Vagina (tissue), 2 donors: ENCODE results near the gene SMIM21.

Experiments used
- POLR2A ChIP-seq, 2 donors: fragments of 450-650 bp; IDR thresholded peaks; one replicate each; pipeline ENCODE4 v1.6.1; 2017; ENCODE audit warnings: antibody characterized with exemption in 2 of 2, mild to moderate bottlenecking in 2 of 2, moderate library complexity in 2 of 2
- TF ChIP-seq, protein P1 (sequence below), 3 experiments: fragments of 450-650 bp in 2 of 3; fragments of 200-600 bp in 1 of 3; sonication (generic) in 1 of 3; IDR thresholded peaks; one replicate each; pipeline ENCODE4 v1.5.1; 2017 to 2019; ENCODE audit warnings: antibody characterized with exemption in 3 of 3, mild to moderate bottlenecking in 2 of 3, moderate library complexity in 2 of 3

GRCh38 chr18:75365837-75366236 lies 61.7 kb downstream of the SMIM21 start:
- no peak for TF ChIP-seq POLR2A (IDR thresholded peaks at IDR 0.05)
- TF ChIP-seq, protein P1, sequence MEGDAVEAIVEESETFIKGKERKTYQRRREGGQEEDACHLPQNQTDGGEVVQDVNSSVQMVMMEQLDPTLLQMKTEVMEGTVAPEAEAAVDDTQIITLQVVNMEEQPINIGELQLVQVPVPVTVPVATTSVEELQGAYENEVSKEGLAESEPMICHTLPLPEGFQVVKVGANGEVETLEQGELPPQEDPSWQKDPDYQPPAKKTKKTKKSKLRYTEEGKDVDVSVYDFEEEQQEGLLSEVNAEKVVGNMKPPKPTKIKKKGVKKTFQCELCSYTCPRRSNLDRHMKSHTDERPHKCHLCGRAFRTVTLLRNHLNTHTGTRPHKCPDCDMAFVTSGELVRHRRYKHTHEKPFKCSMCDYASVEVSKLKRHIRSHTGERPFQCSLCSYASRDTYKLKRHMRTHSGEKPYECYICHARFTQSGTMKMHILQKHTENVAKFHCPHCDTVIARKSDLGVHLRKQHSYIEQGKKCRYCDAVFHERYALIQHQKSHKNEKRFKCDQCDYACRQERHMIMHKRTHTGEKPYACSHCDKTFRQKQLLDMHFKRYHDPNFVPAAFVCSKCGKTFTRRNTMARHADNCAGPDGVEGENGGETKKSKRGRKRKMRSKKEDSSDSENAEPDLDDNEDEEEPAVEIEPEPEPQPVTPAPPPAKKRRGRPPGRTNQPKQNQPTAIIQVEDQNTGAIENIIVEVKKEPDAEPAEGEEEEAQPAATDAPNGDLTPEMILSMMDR (IDR thresholded peaks at IDR 0.05): no peak
